ENCODE data around the gene PODNL1.

GRCh38 chr19:13964776-13965175 lies 26.6 kb upstream of the PODNL1 start:
- TF ChIP-seq CTCF (IDR thresholded peaks at IDR 0.05; ENCODE audit: poor library complexity) (no peak), EZH2 (IDR thresholded peaks at IDR 0.05; ENCODE audit: borderline replicate concordance) (no peak), EZH2phosphoT487 (IDR thresholded peaks at IDR 0.05; ENCODE audit: low read depth, severe bottlenecking, unreplicated experiment) (no peak)
